ENCODE results near the gene UNC5C. TPM values are rescaled to one million over a fixed set of nuclear protein-coding genes. Genes with fewer than 3 reads are reported as not detected.

The UNC5C gene
- total RNA-seq, 4 donors from 2014 or later: 1.2 to 5.0 (median 3.0) TPM

DNA sequence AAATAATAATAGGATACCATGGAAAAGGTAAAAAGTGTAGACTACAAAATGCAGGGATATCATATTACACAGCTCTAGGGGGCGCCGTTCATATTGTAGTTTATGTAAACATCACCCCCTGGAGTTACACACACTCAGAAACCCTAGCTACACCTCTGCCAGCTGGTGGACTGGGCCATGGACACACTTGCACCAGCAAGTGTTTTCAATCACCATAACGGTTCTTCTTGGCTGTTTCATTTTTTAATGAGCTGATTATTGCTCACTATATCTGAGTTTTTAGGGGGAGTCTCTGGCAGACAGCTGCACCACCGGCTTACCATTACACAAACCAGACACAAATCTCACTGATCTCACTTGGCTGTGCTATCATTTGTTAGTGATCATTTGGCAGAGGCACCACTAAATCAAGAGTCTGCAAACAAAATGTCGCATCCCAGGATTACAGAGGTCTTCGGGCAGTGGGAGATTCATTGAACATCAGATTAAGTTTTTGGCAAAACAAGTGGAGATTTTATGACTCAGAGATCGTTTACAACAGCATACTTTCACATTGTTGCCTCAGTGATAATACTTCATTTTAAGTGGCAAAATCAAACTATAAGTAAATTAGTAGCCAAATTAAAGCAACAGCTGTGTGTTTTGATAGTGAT, 185.7 kb downstream of the UNC5C start:
- H3K9me3 ChIP-seq: no peaks in the 10 kb centered on the region
- peaks cover 0 to 11% (median 0%) of the 10 kb centered on the region in 4 donors for H3K4me1 ChIP-seq
- TF ChIP-seq POLR2A (IDR thresholded peaks at IDR 0.05) (no peak), CTCF (IDR thresholded peaks at IDR 0.05) (no peak), EP300 (IDR thresholded peaks at IDR 0.05) (no peak)
- no peak for DNase-seq (ENCODE audit: low spot score in 2 of 2)
- no peak overlapping the region for H3K4me3 ChIP-seq
- no peaks in the 10 kb centered on the region for H3K27me3 ChIP-seq
- no peaks in the 10 kb centered on the region for H3K36me3 ChIP-seq
- H3K27ac ChIP-seq: no peak overlapping the region
- WGBS, 2 donors: 36 to 41% methylated on average over 7 of the region's 7 CpGs

DNA sequence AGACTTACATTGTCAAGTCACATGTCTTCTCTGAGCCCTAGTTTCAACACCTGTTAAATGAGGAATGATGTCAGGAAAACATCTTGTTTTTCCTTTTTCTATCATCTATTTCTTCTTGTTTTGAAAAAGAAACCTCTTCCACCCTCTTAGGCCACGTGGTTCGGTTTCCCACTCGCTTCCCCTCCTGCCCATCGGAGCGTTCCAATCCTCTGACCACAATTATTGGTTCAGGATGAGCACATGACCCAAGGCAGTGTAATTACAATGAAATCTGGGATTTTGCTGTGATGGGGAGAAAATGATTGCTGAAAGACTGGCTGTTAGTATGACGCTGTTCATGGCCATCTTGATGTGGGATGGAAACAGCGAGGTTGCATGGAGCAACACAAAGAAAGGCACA, 186.7 kb downstream of the UNC5C start:
- no peaks in the 10 kb centered on the region for H3K27me3 ChIP-seq

GRCh38 chr4:95361696-95361965, 187.1 kb downstream of the UNC5C start:
- H3K4me3 ChIP-seq: no peak overlapping the region
- H3K27me3 ChIP-seq: no peaks in the 10 kb centered on the region
- no peak overlapping the region for H3K27ac ChIP-seq
- TF ChIP-seq POLR2A (IDR thresholded peaks at IDR 0.05) (no peak), EP300 (IDR thresholded peaks at IDR 0.05) (no peak)
- WGBS, 2 donors: 93 to 94% methylated on average over 3 of the region's 3 CpGs
- peaks cover 0 to 11% (median 0%) of the 10 kb centered on the region in 4 donors for H3K4me1 ChIP-seq
- H3K36me3 ChIP-seq: no peaks in the 10 kb centered on the region
- no peak for DNase-seq (ENCODE audit: low spot score in 2 of 2)
- no peaks in the 10 kb centered on the region for H3K9me3 ChIP-seq

More for the DNA sequence above, 186.7 kb downstream of the UNC5C start:
- H3K36me3 ChIP-seq: no peaks in the 10 kb centered on the region
- no peak for DNase-seq (ENCODE audit: low spot score in 2 of 2)
- peaks cover 0 to 11% (median 0%) of the 10 kb centered on the region in 4 donors for H3K4me1 ChIP-seq
- TF ChIP-seq EP300 (IDR thresholded peaks at IDR 0.05) (no peak), CTCF (IDR thresholded peaks at IDR 0.05) (no peak), POLR2A (IDR thresholded peaks at IDR 0.05) (no peak)
- H3K4me3 ChIP-seq: no peak overlapping the region
- WGBS, 2 donors: 92 to 97% methylated on average over 7 of the region's 7 CpGs
- no peaks in the 10 kb centered on the region for H3K9me3 ChIP-seq
- H3K27ac ChIP-seq: no peak overlapping the region

DNA sequence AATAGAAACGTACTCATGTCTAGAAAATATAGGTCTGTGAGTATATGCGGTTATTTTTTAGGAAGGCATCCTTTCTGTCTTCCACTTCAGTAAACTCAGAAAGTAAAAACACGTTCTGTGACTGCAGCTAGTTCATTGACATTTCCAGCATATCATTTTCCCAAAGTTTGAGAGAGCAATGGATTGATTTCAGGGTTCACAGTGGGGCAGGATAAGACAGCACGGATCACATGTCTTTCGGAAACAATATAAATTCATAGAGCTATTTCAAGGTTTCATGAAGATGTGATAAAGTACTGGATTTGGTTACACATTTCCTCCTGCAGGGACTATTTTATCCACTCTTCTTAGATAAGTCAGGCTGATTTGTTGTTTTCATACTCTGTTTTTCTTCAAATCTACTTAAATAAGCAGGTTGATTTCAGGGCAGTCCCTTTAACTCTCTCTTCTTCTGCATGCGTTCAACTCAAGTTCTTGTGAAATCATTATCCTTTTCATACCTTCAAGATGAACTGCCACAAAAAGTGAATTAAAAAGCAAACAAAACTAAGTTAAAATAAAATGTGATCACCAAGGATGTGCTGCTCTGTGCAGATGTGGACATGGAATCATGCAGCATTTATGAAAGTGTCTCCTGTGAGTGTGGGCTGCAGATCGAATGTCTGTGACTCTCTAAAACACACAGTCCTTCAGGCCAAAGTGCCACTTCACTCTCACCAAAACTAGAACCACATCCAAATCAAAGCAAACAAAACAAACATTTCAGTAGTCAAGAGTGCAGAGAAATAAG, 187.7 kb downstream of the UNC5C start:
- H3K9me3 ChIP-seq: no peaks in the 10 kb centered on the region
- WGBS, 2 donors: 82 to 89% methylated on average over 7 of the region's 7 CpGs
- H3K4me1 ChIP-seq: peaks cover 0 to 11% (median 0%) of the 10 kb centered on the region in 4 donors
- no peak for TF ChIP-seq EP300 (IDR thresholded peaks at IDR 0.05)
- TF ChIP-seq POLR2A (IDR thresholded peaks at IDR 0.05): no peak
- no peak for TF ChIP-seq CTCF (IDR thresholded peaks at IDR 0.05)
- H3K27me3 ChIP-seq: no peaks in the 10 kb centered on the region
- no peak for DNase-seq (ENCODE audit: low spot score in 2 of 2)
- H3K27ac ChIP-seq: no peak overlapping the region
- no peak overlapping the region for H3K4me3 ChIP-seq
- H3K36me3 ChIP-seq: no peaks in the 10 kb centered on the region

- Histone ChIP-seq H3K4me3 (no peak overlapping the region), H3K4me1 (peaks cover 0 to 11% (median 0%) of the 10 kb centered on the region in 4 donors), H3K27ac (no peak overlapping the region), H3K9me3 (no peaks in the 10 kb centered on the region), H3K36me3 (no peaks in the 10 kb centered on the region), H3K27me3 (no peaks in the 10 kb centered on the region)
- TF ChIP-seq CTCF (IDR thresholded peaks at IDR 0.05) (no peak), EP300 (IDR thresholded peaks at IDR 0.05) (no peak), POLR2A (IDR thresholded peaks at IDR 0.05) (no peak)
- no peak for DNase-seq (ENCODE audit: low spot score in 2 of 2)
- 72% methylated on average over 3 of the region's 3 CpGs for WGBS, 2 donors
These were observed 188.4 kb downstream of the UNC5C start for GRCh38 chr4:95360256-95360903.

Measured in tibial nerve (tissue), 4 donors.